HepG2 (cell line): Measurements from ENCODE around the gene CES3. TPM values are rescaled to one million over a fixed set of nuclear protein-coding genes. Genes with fewer than 3 reads are reported as not detected.
A peak's percentile ranks its signal among the peaks of the same experiment; 100 is the strongest.

ENCODE experiments used
- AKAP8 ChIP-seq: sonication (generic); formaldehyde crosslinking; IDR thresholded peaks from 2 replicates; pipeline ENCODE4 v1.5.1; 2020; ENCODE audit warnings: mild to moderate bottlenecking, missing genetic modification reagents
- CBFB ChIP-seq: sonication (generic); formaldehyde crosslinking; IDR thresholded peaks from 2 replicates; pipeline ENCODE4 v1.4.0; 2020; ENCODE audit warnings: missing genetic modification reagents
- CEBPG ChIP-seq: IDR thresholded peaks from 2 replicates; pipeline ENCODE4 v1.6.1; 2016
- KDM5B ChIP-seq: sonication (generic); formaldehyde crosslinking; IDR thresholded peaks from 2 replicates; pipeline ENCODE4 v1.4.0; 2020; ENCODE audit warnings: missing genetic modification reagents, mild to moderate bottlenecking, borderline replicate concordance
- KLF13 ChIP-seq: sonication (generic); formaldehyde crosslinking; IDR thresholded peaks from 2 replicates; pipeline ENCODE4 v1.4.0; 2020; ENCODE audit warnings: mild to moderate bottlenecking, missing genetic modification reagents
- MBD4 ChIP-seq: IDR thresholded peaks from 2 replicates; pipeline ENCODE4 v1.6.1; 2012; ENCODE audit warnings: low read length, inconsistent platforms, borderline replicate concordance
- MED1 ChIP-seq: sonication (generic); formaldehyde crosslinking; IDR thresholded peaks from 2 replicates; pipeline ENCODE4 v1.4.0; 2020; ENCODE audit warnings: missing genetic modification reagents
- MYC ChIP-seq: sonication (generic); formaldehyde crosslinking; IDR thresholded peaks from 2 replicates; pipeline ENCODE4 v1.9.0; 2021; ENCODE audit warnings: missing genetic modification reagents, borderline replicate concordance
- RAD21 ChIP-seq: fragments of 450-650 bp; formaldehyde crosslinking; IDR thresholded peaks from 2 replicates; pipeline ENCODE4 v1.5.0; 2020; ENCODE audit warnings: mild to moderate bottlenecking
- SSRP1 ChIP-seq: IDR thresholded peaks from 2 replicates; pipeline ENCODE4 v1.6.1; 2016; ENCODE audit warnings: control low read depth
- SYNCRIP ChIP-seq: fragments of 200-400 bp; formaldehyde crosslinking; IDR thresholded peaks from 2 replicates; pipeline ENCODE4 v1.6.1; 2018; ENCODE audit warnings: mild to moderate bottlenecking, low read depth, low read length; ENCODE audit not compliant: insufficient read depth
- ZNF232 ChIP-seq: sonication (generic); formaldehyde crosslinking; IDR thresholded peaks from 2 replicates; pipeline ENCODE4 v1.4.0; 2020; ENCODE audit warnings: missing genetic modification reagents, borderline replicate concordance
- ZNF264 ChIP-seq: sonication (generic); formaldehyde crosslinking; IDR thresholded peaks from 2 replicates; pipeline ENCODE4 v1.4.0; 2020; ENCODE audit warnings: missing genetic modification reagents
- ZNF510 ChIP-seq: sonication (generic); formaldehyde crosslinking; IDR thresholded peaks from 2 replicates; pipeline ENCODE4 v1.4.0; 2020; ENCODE audit warnings: low read depth, mild to moderate bottlenecking, missing genetic modification reagents
- ZNF547 ChIP-seq: sonication (generic); formaldehyde crosslinking; IDR thresholded peaks from 2 replicates; pipeline ENCODE4 v1.5.1; 2020; ENCODE audit warnings: mild to moderate bottlenecking, missing genetic modification reagents
- polyA plus RNA-seq, 8 experiments: library from polyadenylated mRNA; depleted of rRNA in 3 of 8; stranded (reverse) in 7 of 8; unstranded in 1 of 8; fragments of >200 nt; fragmentation: Illumina TruSeq in 4 of 8; extraction: Trizol in 4 of 8; gene quantifications; 2 replicates each; pipeline versions ENCODE4 v1.2.1 to v1.2.3, GENCODE V29; 2011 to 2016; ENCODE audit warnings: low read depth in 4 of 8, missing spikeins in 1 of 8, mixed read lengths in 1 of 8; ENCODE audit not compliant: insufficient read depth in 1 of 8
- total RNA-seq, 5 experiments: library from RNA; depleted of rRNA; stranded (reverse); fragments of >200 nt; fragmentation: Illumina TruSeq; extraction: Trizol; gene quantifications; 2 replicates each; pipeline ENCODE4 v1.2.3, GENCODE V29; 2016; ENCODE audit warnings: low read depth in 1 of 5
- TF ChIP-seq, protein P1 (sequence below): sonication (generic); formaldehyde crosslinking; IDR thresholded peaks from 2 replicates; pipeline ENCODE4 v1.4.0; 2020; ENCODE audit warnings: missing genetic modification reagents
- TF ChIP-seq, protein P2 (sequence below): sonication (generic); formaldehyde crosslinking; IDR thresholded peaks from 2 replicates; pipeline ENCODE4 v1.4.0; 2020; ENCODE audit warnings: missing genetic modification reagents
- TF ChIP-seq, protein P3 (sequence below): sonication (generic); formaldehyde crosslinking; IDR thresholded peaks from 2 replicates; pipeline ENCODE4 v1.5.1; 2020; ENCODE audit warnings: missing genetic modification reagents, mild to moderate bottlenecking, borderline replicate concordance
- TF ChIP-seq, protein P4 (sequence below): IDR thresholded peaks from 2 replicates; pipeline ENCODE4 v1.6.1; 2016; ENCODE audit warnings: low read depth, missing genetic modification reagents, missing compliant biosample characterization
- TF ChIP-seq, protein P5 (sequence below): sonication (generic); formaldehyde crosslinking; IDR thresholded peaks from 2 replicates; pipeline ENCODE4 v1.4.0; 2020; ENCODE audit warnings: missing genetic modification reagents

The CES3 gene
- total and polyA plus RNA-seq, 2 of the 13 experiments (the other 11 are each of a cell fraction or from before 2014, with no cell fraction given) = 6.6 to 17.4 TPM

DNA sequence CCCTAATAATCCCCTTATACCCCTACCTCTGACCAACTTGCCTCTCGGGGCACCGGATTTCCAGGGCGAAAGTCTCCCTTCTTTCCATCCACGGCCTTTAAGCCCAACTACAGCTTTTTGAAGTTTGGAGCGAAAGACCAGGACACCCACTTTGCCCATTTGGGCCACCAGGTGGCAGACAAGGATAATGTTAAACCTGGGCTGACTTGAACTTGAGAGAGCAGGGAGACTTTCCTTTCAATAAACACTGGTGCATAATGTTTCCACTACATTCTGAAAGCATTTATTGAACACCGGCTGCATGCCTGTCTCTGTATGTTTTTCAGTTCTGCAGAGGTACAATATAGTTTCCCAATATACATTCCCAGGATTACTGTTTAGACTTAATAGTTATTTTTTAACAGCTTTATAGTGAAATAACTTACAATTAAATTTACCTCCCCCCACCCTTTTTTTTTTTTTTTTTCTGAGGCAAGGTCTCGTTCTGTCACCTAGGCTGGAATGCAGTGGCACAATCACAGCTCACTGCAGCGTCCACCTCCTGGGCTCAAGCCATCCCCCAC is 6.9 kb upstream of the CES3 start (continued):
- TF ChIP-seq KLF13 (CRISPR knock-in tag) = no peak
- no peak for TF ChIP-seq CBFB (CRISPR knock-in tag)
- peak; percentile 44; the same call in 1 of the 2 replicates for TF ChIP-seq MED1
- no peak for TF ChIP-seq ZNF264
- TF ChIP-seq ZNF547 = no peak
- TF ChIP-seq, protein P1, sequence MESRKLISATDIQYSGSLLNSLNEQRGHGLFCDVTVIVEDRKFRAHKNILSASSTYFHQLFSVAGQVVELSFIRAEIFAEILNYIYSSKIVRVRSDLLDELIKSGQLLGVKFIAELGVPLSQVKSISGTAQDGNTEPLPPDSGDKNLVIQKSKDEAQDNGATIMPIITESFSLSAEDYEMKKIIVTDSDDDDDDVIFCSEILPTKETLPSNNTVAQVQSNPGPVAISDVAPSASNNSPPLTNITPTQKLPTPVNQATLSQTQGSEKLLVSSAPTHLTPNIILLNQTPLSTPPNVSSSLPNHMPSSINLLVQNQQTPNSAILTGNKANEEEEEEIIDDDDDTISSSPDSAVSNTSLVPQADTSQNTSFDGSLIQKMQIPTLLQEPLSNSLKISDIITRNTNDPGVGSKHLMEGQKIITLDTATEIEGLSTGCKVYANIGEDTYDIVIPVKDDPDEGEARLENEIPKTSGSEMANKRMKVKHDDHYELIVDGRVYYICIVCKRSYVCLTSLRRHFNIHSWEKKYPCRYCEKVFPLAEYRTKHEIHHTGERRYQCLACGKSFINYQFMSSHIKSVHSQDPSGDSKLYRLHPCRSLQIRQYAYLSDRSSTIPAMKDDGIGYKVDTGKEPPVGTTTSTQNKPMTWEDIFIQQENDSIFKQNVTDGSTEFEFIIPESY (CRISPR knock-in tag) = peak; percentile 30; the same call in 1 of the 2 replicates
- TF ChIP-seq CEBPG (CRISPR knock-in tag) = no peak
- no peak for TF ChIP-seq MBD4
- TF ChIP-seq ZNF510 = no peak
- TF ChIP-seq, protein P2, sequence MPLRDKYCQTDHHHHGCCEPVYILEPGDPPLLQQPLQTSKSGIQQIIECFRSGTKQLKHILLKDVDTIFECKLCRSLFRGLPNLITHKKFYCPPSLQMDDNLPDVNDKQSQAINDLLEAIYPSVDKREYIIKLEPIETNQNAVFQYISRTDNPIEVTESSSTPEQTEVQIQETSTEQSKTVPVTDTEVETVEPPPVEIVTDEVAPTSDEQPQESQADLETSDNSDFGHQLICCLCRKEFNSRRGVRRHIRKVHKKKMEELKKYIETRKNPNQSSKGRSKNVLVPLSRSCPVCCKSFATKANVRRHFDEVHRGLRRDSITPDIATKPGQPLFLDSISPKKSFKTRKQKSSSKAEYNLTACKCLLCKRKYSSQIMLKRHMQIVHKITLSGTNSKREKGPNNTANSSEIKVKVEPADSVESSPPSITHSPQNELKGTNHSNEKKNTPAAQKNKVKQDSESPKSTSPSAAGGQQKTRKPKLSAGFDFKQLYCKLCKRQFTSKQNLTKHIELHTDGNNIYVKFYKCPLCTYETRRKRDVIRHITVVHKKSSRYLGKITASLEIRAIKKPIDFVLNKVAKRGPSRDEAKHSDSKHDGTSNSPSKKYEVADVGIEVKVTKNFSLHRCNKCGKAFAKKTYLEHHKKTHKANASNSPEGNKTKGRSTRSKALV (CRISPR knock-in tag) = peak; percentile 28; the same call in 1 of the 2 replicates
- no peak for TF ChIP-seq MYC (CRISPR knock-in tag)
- TF ChIP-seq, protein P3, sequence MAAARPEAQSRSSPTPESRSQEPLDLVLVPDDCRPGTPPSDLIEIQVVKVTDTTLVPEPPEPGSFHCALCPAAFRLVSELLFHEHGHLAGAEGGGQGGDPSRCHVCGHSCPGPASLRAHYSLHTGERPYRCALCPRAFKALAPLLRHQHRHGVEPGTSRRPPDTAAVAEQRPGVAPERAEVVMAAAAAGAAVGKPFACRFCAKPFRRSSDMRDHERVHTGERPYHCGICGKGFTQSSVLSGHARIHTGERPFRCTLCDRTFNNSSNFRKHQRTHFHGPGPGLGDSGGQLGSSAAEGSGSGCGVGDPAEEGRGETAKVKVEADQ (CRISPR knock-in tag) = no peak
- TF ChIP-seq, protein P4, sequence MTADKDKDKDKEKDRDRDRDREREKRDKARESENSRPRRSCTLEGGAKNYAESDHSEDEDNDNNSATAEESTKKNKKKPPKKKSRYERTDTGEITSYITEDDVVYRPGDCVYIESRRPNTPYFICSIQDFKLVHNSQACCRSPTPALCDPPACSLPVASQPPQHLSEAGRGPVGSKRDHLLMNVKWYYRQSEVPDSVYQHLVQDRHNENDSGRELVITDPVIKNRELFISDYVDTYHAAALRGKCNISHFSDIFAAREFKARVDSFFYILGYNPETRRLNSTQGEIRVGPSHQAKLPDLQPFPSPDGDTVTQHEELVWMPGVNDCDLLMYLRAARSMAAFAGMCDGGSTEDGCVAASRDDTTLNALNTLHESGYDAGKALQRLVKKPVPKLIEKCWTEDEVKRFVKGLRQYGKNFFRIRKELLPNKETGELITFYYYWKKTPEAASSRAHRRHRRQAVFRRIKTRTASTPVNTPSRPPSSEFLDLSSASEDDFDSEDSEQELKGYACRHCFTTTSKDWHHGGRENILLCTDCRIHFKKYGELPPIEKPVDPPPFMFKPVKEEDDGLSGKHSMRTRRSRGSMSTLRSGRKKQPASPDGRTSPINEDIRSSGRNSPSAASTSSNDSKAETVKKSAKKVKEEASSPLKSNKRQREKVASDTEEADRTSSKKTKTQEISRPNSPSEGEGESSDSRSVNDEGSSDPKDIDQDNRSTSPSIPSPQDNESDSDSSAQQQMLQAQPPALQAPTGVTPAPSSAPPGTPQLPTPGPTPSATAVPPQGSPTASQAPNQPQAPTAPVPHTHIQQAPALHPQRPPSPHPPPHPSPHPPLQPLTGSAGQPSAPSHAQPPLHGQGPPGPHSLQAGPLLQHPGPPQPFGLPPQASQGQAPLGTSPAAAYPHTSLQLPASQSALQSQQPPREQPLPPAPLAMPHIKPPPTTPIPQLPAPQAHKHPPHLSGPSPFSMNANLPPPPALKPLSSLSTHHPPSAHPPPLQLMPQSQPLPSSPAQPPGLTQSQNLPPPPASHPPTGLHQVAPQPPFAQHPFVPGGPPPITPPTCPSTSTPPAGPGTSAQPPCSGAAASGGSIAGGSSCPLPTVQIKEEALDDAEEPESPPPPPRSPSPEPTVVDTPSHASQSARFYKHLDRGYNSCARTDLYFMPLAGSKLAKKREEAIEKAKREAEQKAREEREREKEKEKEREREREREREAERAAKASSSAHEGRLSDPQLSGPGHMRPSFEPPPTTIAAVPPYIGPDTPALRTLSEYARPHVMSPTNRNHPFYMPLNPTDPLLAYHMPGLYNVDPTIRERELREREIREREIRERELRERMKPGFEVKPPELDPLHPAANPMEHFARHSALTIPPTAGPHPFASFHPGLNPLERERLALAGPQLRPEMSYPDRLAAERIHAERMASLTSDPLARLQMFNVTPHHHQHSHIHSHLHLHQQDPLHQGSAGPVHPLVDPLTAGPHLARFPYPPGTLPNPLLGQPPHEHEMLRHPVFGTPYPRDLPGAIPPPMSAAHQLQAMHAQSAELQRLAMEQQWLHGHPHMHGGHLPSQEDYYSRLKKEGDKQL (CRISPR knock-in tag) = no peak
- TF ChIP-seq RAD21 (CRISPR knock-in tag) = peak; percentile 79
- TF ChIP-seq ZNF232 = no peak
- no peak for TF ChIP-seq KDM5B (CRISPR knock-in tag)
- TF ChIP-seq SSRP1 (CRISPR knock-in tag) = no peak
- TF ChIP-seq, protein P5, sequence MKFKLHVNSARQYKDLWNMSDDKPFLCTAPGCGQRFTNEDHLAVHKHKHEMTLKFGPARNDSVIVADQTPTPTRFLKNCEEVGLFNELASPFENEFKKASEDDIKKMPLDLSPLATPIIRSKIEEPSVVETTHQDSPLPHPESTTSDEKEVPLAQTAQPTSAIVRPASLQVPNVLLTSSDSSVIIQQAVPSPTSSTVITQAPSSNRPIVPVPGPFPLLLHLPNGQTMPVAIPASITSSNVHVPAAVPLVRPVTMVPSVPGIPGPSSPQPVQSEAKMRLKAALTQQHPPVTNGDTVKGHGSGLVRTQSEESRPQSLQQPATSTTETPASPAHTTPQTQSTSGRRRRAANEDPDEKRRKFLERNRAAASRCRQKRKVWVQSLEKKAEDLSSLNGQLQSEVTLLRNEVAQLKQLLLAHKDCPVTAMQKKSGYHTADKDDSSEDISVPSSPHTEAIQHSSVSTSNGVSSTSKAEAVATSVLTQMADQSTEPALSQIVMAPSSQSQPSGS (CRISPR knock-in tag) = no peak
- TF ChIP-seq SYNCRIP = no peak
- no peak for TF ChIP-seq AKAP8 (CRISPR knock-in tag)
